Ovary (tissue), 3 donors: ENCODE measurements around the gene YDJC.

Experiments used
- EP300 ChIP-seq: sonication (generic); formaldehyde crosslinking; IDR thresholded peaks from one replicate; pipeline ENCODE4 v1.6.1; 2017; ENCODE audit warnings: antibody characterized with exemption
- POLR2A ChIP-seq: fragments of 450-650 bp; IDR thresholded peaks from one replicate; pipeline ENCODE4 v1.6.1; 2017; ENCODE audit warnings: antibody characterized with exemption, mild to moderate bottlenecking, moderate library complexity
- TF ChIP-seq, protein P1 (sequence below), 3 donors: fragments of 450-650 bp in 2 of 3; fragments of 200-600 bp in 1 of 3; IDR thresholded peaks; one replicate each; pipeline versions ENCODE4 v1.5.1 to v1.8.0; 2016 to 2022; ENCODE audit warnings: antibody characterized with exemption in 3 of 3, mild to moderate bottlenecking in 1 of 3
- donor health status: DM: no; HTN: no; CAD: no.

DNA sequence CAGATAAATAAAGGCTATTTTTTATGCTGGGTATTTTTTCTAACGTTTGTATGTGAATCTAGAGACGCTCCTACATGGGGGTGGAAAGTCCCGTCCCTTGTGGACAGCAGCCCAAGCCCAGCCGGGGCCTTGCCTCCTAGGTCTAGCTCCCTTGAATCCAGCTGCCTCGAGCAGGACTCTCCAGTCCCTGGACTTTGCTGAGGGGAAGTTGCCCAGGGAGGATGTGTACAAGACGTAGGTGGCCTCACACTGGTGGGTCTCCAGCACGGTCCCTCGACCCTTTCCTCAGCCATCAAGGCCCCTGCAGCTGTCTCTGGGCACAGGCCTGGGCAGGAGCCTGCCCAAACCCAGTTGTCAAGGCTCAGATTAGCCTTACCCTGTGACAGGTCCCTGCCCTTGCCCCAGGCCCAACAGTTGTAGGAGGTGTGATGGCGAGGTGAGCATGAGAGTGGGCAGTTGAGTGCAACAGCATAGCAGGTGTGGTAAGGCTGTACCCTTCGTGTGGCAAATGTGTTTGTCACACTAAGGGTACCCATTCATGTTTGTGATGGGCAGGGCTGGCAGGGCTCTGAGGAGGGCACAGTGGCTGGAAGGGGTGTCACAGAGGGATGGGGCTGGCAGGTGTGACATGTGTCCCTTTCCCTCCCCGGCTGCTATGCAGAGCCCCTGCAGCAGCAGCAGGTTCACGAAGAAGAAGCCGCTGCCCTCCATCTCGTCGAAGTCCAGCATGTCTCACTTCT lies 6.1 kb upstream of the YDJC start:
- TF ChIP-seq, protein P1, sequence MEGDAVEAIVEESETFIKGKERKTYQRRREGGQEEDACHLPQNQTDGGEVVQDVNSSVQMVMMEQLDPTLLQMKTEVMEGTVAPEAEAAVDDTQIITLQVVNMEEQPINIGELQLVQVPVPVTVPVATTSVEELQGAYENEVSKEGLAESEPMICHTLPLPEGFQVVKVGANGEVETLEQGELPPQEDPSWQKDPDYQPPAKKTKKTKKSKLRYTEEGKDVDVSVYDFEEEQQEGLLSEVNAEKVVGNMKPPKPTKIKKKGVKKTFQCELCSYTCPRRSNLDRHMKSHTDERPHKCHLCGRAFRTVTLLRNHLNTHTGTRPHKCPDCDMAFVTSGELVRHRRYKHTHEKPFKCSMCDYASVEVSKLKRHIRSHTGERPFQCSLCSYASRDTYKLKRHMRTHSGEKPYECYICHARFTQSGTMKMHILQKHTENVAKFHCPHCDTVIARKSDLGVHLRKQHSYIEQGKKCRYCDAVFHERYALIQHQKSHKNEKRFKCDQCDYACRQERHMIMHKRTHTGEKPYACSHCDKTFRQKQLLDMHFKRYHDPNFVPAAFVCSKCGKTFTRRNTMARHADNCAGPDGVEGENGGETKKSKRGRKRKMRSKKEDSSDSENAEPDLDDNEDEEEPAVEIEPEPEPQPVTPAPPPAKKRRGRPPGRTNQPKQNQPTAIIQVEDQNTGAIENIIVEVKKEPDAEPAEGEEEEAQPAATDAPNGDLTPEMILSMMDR (IDR thresholded peaks at IDR 0.05) = no peak
- TF ChIP-seq POLR2A (no peak), EP300 (no peak)
